ENCODE results near the gene SPINT1.

SPINT1 gene

DNA sequence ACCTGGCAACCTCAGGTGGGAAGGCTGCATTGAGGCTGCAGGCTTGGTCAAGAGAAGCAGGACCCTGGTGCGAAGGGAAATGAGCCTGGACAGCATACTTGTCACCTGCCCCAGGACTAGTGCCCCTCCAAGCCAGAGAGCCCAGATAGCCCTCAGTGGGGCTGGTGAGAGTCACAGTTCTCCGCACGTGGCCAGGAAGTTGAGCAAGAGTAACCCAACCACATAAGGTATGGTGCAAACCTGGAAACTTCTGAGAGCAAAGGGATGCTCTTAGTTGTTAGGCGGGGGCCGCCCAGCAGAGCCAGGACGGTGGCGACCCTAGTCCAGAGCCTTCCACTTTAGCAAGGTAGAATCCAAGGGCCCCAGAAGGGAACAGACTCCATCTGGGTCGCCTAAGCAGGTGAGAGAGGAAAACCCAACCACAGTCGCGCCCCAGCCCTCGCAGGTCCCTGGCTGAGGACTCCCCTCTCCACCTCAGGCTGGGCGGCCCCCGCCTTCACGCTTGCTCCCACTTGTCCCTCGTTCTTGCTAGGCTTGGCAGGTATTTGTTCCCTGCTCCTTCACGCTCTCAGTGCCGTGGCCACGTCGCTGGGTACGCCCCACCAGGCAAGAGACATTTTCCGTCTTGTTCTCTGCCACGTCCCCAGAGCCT, 49.3 kb downstream of the SPINT1 start:
- DNase-seq (ENCODE audit: low read depth, low spot score) = no peak

DNA sequence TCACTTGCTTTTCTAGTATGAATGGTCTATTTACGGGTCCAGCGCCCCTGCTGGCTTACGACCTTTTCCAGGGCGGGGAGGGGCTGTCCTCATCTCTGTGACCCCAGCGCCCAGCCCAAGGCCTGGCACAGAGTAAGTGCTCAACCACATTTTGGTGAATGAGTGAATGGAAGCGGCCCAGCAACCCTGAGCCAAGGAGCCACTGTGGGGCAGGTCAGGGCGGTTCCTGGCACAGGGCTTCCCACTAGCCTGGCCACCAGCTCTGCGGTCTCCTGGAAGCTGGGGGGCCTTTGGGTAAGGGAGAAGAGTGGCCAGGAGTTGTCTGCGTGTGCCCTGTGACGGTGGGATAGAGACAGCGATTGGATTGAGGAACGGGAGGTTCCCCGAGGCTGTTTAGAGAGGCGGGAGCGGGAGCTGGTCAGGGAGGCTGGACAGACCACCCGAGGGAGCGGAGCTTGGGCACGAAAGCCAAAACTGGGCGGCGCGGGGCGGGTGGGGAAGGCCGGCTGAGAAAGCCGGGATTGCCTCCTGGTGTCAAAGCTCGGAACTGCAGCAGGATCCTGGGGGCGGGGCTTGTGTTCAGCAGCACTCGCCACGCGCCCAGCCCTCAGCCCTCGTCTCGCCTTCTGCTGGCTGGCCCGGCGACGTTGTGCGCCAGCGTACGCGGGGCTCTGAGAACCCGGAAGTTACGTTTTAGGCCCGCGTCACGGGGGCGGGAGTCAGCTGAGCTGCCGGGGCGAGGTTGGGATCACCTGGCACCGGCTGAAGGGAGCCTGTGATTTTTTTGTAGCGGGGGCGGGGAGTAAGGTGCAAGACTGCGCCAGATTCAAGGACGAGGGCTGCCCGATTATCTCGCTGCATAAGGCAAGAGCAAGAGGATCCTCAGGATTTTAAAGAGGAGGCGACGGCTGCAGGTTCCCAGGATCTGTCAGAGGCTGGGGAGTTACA, 50.2 kb downstream of the SPINT1 start, which contains the start of gene VPS18:
Gene VPS18, plus strand, starts transcription at position 718 of the 948 bp plus-strand sequence. CDS start 319 bp downstream, outside the sequence.
- peak; percentile 99 for DNase-seq (ENCODE audit: low read depth, low spot score)

DNA sequence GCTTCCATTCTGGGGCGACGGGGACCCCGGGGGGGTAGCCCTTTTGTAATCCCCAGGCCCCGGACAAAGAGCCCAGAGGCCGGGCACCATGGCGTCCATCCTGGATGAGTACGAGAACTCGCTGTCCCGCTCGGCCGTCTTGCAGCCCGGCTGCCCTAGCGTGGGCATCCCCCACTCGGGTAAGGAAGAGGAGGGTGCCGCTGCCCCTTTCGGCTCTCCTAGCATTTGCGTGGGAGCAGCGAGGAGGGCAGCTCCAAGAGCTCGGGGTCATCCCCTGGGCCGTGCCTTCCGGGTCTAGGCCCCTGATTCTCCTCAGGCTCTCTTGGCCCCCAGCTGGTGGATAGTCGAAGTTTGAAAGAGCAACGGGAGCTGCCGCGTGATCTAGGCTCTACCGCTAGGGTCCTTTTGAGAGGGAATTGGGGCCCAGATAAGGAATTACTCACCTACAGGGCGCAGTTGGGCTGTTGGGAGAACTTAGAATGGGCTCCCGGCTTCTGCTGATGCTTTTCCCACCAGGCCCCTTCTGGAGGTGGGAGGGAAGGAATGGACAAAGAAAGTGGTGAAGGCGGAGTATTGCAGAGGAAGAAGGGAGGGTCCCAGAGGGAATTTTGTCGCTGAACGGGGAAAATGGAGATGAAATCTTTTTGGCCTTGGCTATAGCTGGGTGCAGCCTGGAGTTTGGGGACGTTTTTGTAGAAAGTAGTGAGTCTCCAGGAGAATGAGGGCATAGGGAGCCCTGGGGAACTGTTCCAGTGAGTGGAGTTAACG, 51.0 kb downstream of the SPINT1 start:
- DNase-seq (ENCODE audit: low read depth, low spot score) = peak; percentile 88

DNA sequence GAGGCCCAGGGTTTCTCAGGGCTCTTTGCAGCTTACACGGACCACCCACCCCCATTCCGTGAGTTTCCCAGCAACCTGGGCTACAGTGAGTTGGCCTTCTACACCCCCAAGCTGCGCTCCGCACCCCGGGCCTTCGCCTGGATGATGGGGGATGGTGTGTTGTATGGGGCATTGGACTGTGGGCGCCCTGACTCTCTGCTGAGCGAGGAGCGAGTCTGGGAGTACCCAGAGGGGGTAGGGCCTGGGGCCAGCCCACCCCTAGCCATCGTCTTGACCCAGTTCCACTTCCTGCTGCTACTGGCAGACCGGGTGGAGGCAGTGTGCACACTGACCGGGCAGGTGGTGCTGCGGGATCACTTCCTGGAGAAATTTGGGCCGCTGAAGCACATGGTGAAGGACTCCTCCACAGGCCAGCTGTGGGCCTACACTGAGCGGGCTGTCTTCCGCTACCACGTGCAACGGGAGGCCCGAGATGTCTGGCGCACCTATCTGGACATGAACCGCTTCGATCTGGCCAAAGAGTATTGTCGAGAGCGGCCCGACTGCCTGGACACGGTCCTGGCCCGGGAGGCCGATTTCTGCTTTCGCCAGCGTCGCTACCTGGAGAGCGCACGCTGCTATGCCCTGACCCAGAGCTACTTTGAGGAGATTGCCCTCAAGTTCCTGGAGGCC, 55.8 kb downstream of the SPINT1 start:
- DNase-seq (ENCODE audit: low read depth, low spot score) = no peak

DNA sequence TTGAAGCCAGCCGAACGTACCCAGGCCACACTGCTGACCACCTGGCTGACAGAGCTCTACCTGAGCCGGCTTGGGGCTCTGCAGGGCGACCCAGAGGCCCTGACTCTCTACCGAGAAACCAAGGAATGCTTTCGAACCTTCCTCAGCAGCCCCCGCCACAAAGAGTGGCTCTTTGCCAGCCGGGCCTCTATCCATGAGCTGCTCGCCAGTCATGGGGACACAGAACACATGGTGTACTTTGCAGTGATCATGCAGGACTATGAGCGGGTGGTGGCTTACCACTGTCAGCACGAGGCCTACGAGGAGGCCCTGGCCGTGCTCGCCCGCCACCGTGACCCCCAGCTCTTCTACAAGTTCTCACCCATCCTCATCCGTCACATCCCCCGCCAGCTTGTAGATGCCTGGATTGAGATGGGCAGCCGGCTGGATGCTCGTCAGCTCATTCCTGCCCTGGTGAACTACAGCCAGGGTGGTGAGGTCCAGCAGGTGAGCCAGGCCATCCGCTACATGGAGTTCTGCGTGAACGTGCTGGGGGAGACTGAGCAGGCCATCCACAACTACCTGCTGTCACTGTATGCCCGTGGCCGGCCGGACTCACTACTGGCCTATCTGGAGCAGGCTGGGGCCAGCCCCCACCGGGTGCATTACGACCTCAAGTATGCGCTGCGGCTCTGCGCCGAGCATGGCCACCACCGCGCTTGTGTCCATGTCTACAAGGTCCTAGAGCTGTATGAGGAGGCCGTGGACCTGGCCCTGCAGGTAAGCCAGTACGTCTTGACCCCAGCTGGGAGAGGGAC, 56.6 kb downstream of the SPINT1 start:
- no peak for DNase-seq (ENCODE audit: low read depth, low spot score)

DNA sequence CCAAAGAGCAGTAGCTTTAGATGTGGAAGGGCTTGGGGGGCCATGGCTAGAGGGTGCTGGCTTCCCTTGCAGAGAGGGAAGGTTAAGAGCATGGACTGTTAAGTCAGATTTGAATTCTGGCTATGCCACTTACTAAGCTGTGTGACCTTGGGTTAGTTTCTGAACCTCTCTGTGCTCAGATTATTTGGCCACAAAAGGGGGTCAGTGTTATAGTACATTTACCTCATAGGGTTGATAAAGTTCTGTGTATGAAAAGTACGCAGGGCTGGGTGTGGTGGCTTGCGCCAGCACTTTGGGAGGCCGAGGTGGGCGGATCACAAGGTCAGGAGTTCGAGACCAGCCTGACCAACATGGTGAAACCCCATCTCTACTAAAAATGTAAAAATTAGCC, 57.2 kb downstream of the SPINT1 start:
- no peak for DNase-seq (ENCODE audit: low read depth, low spot score)

DNA sequence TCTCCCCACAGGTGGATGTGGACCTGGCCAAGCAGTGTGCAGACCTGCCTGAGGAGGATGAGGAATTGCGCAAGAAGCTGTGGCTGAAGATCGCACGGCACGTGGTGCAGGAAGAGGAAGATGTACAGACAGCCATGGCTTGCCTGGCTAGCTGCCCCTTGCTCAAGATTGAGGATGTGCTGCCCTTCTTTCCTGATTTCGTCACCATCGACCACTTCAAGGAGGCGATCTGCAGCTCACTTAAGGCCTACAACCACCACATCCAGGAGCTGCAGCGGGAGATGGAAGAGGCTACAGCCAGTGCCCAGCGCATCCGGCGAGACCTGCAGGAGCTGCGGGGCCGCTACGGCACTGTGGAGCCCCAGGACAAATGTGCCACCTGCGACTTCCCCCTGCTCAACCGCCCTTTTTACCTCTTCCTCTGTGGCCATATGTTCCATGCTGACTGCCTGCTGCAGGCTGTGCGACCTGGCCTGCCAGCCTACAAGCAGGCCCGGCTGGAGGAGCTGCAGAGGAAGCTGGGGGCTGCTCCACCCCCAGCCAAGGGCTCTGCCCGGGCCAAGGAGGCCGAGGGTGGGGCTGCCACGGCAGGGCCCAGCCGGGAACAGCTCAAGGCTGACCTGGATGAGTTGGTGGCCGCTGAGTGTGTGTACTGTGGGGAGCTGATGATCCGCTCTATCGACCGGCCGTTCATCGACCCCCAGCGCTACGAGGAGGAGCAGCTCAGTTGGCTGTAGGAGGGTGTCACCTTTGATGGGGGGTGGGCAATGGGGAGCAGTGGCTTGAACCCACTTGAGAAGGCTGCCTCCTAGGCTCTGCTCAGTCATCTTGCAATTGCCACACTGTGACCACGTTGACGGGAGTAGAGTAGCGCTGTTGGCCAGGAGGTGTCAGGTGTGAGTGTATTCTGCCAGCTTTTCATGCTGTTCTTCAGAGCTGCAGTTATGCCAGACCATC, 59.0 kb downstream of the SPINT1 start:
- no peak for DNase-seq (ENCODE audit: low read depth, low spot score)

DNA sequence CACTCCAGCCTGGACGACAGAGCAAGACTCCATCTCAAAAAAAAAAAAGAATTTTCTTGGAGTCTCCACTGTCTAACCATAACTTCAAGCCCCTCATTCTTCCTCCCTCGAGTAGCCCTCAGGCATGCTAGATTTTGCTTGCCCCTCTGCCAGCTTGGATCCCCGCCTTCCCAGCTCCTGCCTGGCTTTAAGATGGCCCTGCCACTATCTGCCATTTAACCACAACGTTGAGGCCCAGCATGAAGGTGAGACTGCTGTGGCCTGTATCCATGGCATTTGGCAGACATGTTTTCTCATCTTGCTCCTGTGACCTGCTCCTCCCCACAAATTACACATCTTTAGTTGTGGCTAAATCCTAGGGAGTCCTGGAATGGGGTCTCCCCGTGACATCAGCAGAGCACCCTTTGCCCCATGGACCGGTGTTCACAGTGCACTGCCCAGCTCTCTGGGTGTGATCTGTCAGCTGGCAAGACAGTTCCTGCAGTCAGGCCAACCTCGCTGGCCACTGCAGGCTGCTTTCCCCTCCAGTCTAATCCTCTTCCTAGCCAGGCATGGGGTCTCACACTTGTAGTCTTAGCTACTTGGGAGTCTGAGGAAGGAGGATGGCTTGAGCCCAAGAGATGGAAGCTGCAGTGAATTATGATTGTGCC, 60.8 kb downstream of the SPINT1 start:
- DNase-seq (ENCODE audit: low read depth, low spot score) = no peak

DNA sequence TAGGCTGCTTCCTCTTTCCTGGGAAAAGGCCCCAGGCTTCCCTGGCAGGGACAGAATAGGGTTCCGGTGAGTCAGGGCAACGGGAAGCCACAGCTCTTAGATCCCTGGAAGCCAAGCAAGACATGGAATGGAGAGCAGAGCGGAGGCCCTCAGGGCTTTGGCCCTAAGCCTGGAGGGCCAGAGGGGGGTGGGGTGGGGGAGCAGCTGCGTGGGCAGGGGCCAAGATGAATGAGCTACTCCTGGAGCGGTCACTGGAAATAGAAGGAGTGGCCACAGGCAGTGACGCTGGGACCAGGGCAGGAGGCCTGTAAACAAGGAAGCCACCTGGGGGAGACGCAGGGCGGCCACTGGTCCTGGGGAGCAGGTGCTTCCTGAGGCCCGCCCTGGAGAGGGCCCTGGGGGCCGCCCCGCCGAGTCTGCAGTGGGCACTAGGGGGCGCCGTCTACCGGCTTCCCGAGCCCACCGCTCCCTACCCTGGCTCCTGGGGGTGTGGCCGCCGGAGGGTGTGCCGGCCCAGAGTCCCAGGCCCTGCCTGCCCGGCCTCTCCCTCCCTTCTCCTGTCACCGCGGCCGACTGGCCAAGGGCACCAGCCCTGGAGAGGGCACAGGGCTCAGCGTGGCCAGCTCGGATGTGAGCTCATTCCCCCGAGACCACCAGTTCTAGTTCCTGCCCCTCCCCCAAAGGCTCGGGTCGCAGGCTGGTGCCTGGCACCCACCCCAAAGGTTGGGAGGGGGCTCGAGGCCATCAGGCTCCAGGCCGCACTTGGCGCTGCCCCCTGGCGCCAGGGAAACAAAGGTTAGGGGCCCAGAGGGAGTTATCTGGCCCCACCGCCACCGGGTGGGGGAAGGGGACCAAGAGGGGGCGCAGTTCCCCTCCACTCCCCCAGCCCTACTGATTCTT, 62.5 kb downstream of the SPINT1 start:
- DNase-seq (ENCODE audit: low read depth, low spot score) = peak; percentile 96

DNA sequence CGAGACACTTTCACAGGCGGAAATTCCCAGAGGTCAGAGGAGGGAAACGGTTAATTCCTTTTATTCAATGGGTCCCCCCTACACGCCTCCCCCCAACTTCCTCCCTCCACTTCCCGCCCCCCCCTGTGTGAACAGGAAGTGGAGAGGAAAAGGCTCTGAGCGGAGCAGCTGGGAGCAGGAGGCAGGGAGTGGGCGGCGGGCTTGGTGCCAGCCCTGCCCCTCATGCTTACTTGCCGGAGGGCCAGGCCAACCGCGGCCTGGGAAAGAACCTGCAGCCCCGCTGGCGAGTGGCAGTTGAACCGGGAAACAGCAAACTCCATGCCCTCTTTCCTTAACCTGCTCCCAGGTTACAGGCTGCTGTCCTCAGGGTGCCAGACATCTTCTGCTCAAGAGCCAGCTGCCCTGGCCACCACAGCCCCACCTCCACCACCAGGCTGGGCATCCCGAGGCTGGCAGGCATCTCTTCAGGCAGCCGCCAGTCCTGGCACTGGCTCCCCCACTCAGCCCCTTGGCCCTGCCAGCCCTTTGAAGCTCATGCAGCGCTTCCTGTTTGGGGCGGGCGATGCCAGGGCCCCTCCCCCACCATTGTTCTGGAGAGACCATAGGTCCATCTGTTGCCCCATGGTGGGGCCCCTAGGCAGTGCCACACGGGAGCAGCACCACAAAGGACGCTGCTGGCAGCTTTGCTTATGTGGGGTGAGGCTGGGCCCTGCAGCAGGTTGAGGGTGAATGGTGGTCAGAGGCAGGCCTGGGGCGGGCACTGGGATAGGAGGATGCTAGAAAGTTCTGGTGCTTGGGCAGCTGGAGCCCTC, 63.3 kb downstream of the SPINT1 start:
- peak; percentile 17 for DNase-seq (ENCODE audit: low read depth, low spot score)
